Testis (tissue), 3 donors: Measurements from ENCODE around the gene TAS2R30. TPM values are rescaled to one million over a fixed set of nuclear protein-coding genes. Genes with fewer than 3 reads are reported as not detected.

Source experiments
- DNase-seq: peaks from one replicate; pipeline ENCODE4 v3.0.0-alpha.2; 2019
- H3K27ac ChIP-seq, 2 donors: fragments of 200-600 bp; sonication (generic); one replicate each; pipeline ENCODE4 v1.5.1; 2019
- H3K27me3 ChIP-seq: fragments of 200-600 bp; sonication (generic); one replicate; pipeline ENCODE4 v1.5.1; 2019
- H3K36me3 ChIP-seq: fragments of 200-600 bp; sonication (generic); one replicate; pipeline ENCODE4 v1.5.1; 2017; ENCODE audit warnings: low read depth; ENCODE audit errors: missing control alignments
- H3K4me1 ChIP-seq: fragments of 200-600 bp; sonication (generic); one replicate; pipeline ENCODE4 v1.5.1; 2019
- H3K4me3 ChIP-seq, 2 donors: fragments of 200-600 bp; sonication (generic); one replicate each; pipeline ENCODE4 v1.5.1; 2017 to 2019
- H3K9me3 ChIP-seq: fragments of 200-600 bp; sonication (generic); one replicate; pipeline ENCODE4 v1.5.1; 2017
- CTCF ChIP-seq, 3 experiments: fragments of 450-650 bp in 2 of 3; fragments of 200-600 bp in 1 of 3; sonication (generic) in 1 of 3; IDR thresholded peaks; one replicate each; pipeline ENCODE4 v1.5.1; 2016 to 2019; ENCODE audit warnings: antibody characterized with exemption in 3 of 3, mild to moderate bottlenecking in 2 of 3, moderate library complexity in 1 of 3
- POLR2A ChIP-seq: fragments of 450-650 bp; IDR thresholded peaks from one replicate; pipeline ENCODE4 v1.6.1; 2017; ENCODE audit warnings: antibody characterized with exemption, mild to moderate bottlenecking, moderate library complexity
- WGBS, 2 donors: methylation state at CpG; one replicate each; pipeline ENCODE4 v1.1.5; 2018; 5-methylcytosine and 5-hydroxymethylcytosine counted together
- intact Hi-C: fragments of 100-400 bp; cut with DNase I; formaldehyde crosslinking; loops from one replicate; pipeline ENCODE4 v1.15.1; 2023; ENCODE audit warnings: low total_unique reads
- polyA plus RNA-seq: library from polyadenylated mRNA; stranded (reverse); fragments of 350-450 nt; fragmentation: Illumina TruSeq; extraction: RNeasy Lipid Tissue Mini Kit (QIAGEN cat#74804); gene quantifications from one replicate; pipeline ENCODE4 v1.2.3, GENCODE V29; 2014; ENCODE audit warnings: low read depth, low replicate concordance; ENCODE audit not compliant: insufficient read depth
- total RNA-seq, 2 donors: library from RNA; depleted of rRNA; stranded (reverse); fragments of >200 nt; gene quantifications; one replicate each; pipeline ENCODE4 v1.2.3, GENCODE V29; 2016

Gene TAS2R30
- total and polyA plus RNA-seq, 3 donors from 2014 or later: 11.1 to 11.3 TPM; not detected in 1

GRCh38 chr12:11150832-11151231, 16.4 kb upstream of the TAS2R30 start:
- intact Hi-C loops: no loop called here
- no peak for DNase-seq
- H3K4me1 ChIP-seq: no peaks in the 10 kb centered on the region
- H3K27ac ChIP-seq: no peak overlapping the region
- no peaks in the 10 kb centered on the region for H3K27me3 ChIP-seq
- H3K9me3 ChIP-seq: no peaks in the 10 kb centered on the region
- no peak overlapping the region for H3K4me3 ChIP-seq
- TF ChIP-seq CTCF (IDR thresholded peaks at IDR 0.05) (no peak), POLR2A (no peak)
- no peaks in the 10 kb centered on the region for H3K36me3 ChIP-seq
- 71 to 73% methylated on average over 1 of the region's 1 CpG for WGBS, 2 donors

- Histone ChIP-seq H3K27me3 (no peaks in the 10 kb centered on the region), H3K36me3 (no peaks in the 10 kb centered on the region), H3K9me3 (no peaks in the 10 kb centered on the region), H3K4me3 (no peak overlapping the region), H3K27ac (no peak overlapping the region), H3K4me1 (no peaks in the 10 kb centered on the region)
- TF ChIP-seq POLR2A (no peak), CTCF (IDR thresholded peaks at IDR 0.05) (no peak)
- 95 to 97% methylated on average over 1 of the region's 1 CpG for WGBS, 2 donors
- no peak for DNase-seq
- intact Hi-C loops: no loop called here
Measured at GRCh38 chr12:11147420-11147819, 13.0 kb upstream of the TAS2R30 start.

- Histone ChIP-seq H3K4me3 (no peak overlapping the region), H3K9me3 (no peaks in the 10 kb centered on the region), H3K36me3 (no peaks in the 10 kb centered on the region), H3K27ac (no peak overlapping the region), H3K4me1 (no peaks in the 10 kb centered on the region), H3K27me3 (no peaks in the 10 kb centered on the region)
- intact Hi-C loops: no loop called here
- TF ChIP-seq CTCF (IDR thresholded peaks at IDR 0.05) (no peak), POLR2A (no peak)
- WGBS, 2 donors: 77 to 87% methylated on average over 5 of the region's 5 CpGs
- no peak for DNase-seq
Measured at GRCh38 chr12:11144297-11144696, 9.9 kb upstream of the TAS2R30 start.

GRCh38 chr12:11143352-11143751, 8.9 kb upstream of the TAS2R30 start:
- intact Hi-C loops: no loop called here
- Histone ChIP-seq H3K27ac (no peak overlapping the region), H3K4me1 (no peaks in the 10 kb centered on the region), H3K9me3 (no peaks in the 10 kb centered on the region), H3K27me3 (no peaks in the 10 kb centered on the region), H3K4me3 (no peak overlapping the region), H3K36me3 (no peaks in the 10 kb centered on the region)
- 66 to 95% methylated on average over 2 of the region's 2 CpGs for WGBS, 2 donors
- no peak for TF ChIP-seq POLR2A
- TF ChIP-seq CTCF (IDR thresholded peaks at IDR 0.05): no peak
- DNase-seq: no peak

GRCh38 chr12:11136075-11136474, 1.6 kb upstream of the TAS2R30 start:
- 65 to 86% methylated on average over 2 of the region's 2 CpGs for WGBS, 2 donors
- Histone ChIP-seq H3K4me1 (no peaks in the 10 kb centered on the region), H3K4me3 (no peak overlapping the region), H3K36me3 (no peaks in the 10 kb centered on the region), H3K27me3 (no peaks in the 10 kb centered on the region), H3K27ac (no peak overlapping the region), H3K9me3 (no peaks in the 10 kb centered on the region)
- intact Hi-C loops: no loop called here
- no peak for TF ChIP-seq CTCF (IDR thresholded peaks at IDR 0.05)
- no peak for TF ChIP-seq POLR2A
- DNase-seq: no peak
